GM23338 (cell line): ENCODE results near the gene ZSCAN4. TPM values are rescaled to one million over a fixed set of nuclear protein-coding genes. Genes with fewer than 3 reads are reported as not detected.

Experiments used
- ATAC-seq: fragments of 200-7000 bp; cut with Tn5 transposase; 3 replicates; pipeline ENCODE4 v1.9.1; 2020
- DNase-seq: peaks from one replicate; pipeline ENCODE4 v3.0.0-alpha.2; 2015; ENCODE audit warnings: low spot score
- H2AFZ ChIP-seq: fragments of 200-600 bp; sonication (generic); 2 replicates; pipeline ENCODE4 v1.8.0; 2016; ENCODE audit warnings: antibody characterized with exemption, mild to moderate bottlenecking, moderate library complexity
- H3F3A ChIP-seq: fragments of 200-600 bp; sonication (generic); replicated peaks from 2 replicates; pipeline ENCODE4 v1.8.0; 2017; ENCODE audit warnings: antibody characterized with exemption, mixed run types, low read depth
- H3K27ac ChIP-seq: fragments of 200-600 bp; sonication (generic); 2 replicates; pipeline ENCODE4 v1.6.1; 2016; ENCODE audit warnings: low read depth
- H3K27me3 ChIP-seq: fragments of 200-600 bp; sonication (generic); 2 replicates; pipeline ENCODE4 v1.8.0; 2016; ENCODE audit warnings: mild to moderate bottlenecking, mixed run types, moderate library complexity; ENCODE audit not compliant: insufficient read depth
- H3K36me3 ChIP-seq: fragments of 200-600 bp; sonication (generic); 2 replicates; pipeline ENCODE4 v1.8.0; 2016; ENCODE audit warnings: mild to moderate bottlenecking; ENCODE audit not compliant: insufficient read depth
- H3K4me1 ChIP-seq: fragments of 200-600 bp; sonication (generic); 2 replicates; pipeline ENCODE4 v1.8.0; 2016; ENCODE audit warnings: mild to moderate bottlenecking, moderate library complexity; ENCODE audit not compliant: insufficient read depth
- H3K4me2 ChIP-seq: fragments of 200-600 bp; sonication (generic); 2 replicates; pipeline ENCODE4 v1.7.1; 2017; ENCODE audit warnings: mixed run types
- H3K4me3 ChIP-seq: fragments of 200-600 bp; sonication (generic); 2 replicates; pipeline ENCODE4 v1.6.1; 2016; ENCODE audit warnings: mixed run types
- H3K79me2 ChIP-seq: fragments of 200-600 bp; sonication (generic); replicated peaks from 2 replicates; pipeline ENCODE4 v1.8.0; 2017; ENCODE audit warnings: mild to moderate bottlenecking; ENCODE audit not compliant: insufficient read depth
- H3K9me2 ChIP-seq: fragments of 200-600 bp; sonication (generic); 2 replicates; pipeline ENCODE4 v1.8.0; 2017; ENCODE audit not compliant: insufficient read depth
- H4K20me1 ChIP-seq: fragments of 200-600 bp; sonication (generic); replicated peaks from 2 replicates; pipeline ENCODE4 v1.8.0; 2017; ENCODE audit warnings: mild to moderate bottlenecking; ENCODE audit not compliant: insufficient read depth
- H3K27ac Mint-ChIP-seq: 2 replicates; pipeline ENCODE4 v1.8.0; 2020; ENCODE audit warnings: inconsistent platforms, mild to moderate bottlenecking, moderate library complexity, mixed read lengths
- H3K27me3 Mint-ChIP-seq: 3 replicates; pipeline ENCODE4 v1.8.0; 2022; ENCODE audit warnings: low read depth, mild to moderate bottlenecking, moderate library complexity, mixed read lengths, inconsistent platforms; ENCODE audit not compliant: insufficient read depth, poor library complexity
- H3K36me3 Mint-ChIP-seq: 3 replicates; pipeline ENCODE4 v1.8.0; 2021; ENCODE audit warnings: low read depth, mild to moderate bottlenecking, inconsistent platforms, moderate library complexity, mixed read lengths
- H3K4me1 Mint-ChIP-seq: 3 replicates; pipeline ENCODE4 v1.8.0; 2020; ENCODE audit warnings: mild to moderate bottlenecking, inconsistent platforms, mixed read lengths
- H3K4me3 Mint-ChIP-seq: 3 replicates; pipeline ENCODE4 v1.8.0; 2021; ENCODE audit warnings: moderate library complexity, mild to moderate bottlenecking, inconsistent platforms, mixed read lengths
- H3K9me3 Mint-ChIP-seq: 3 replicates; pipeline ENCODE4 v1.8.0; 2020; ENCODE audit warnings: moderate library complexity, mild to moderate bottlenecking, inconsistent platforms, mixed read lengths
- EZH2 ChIP-seq: fragments of 200-600 bp; sonication (generic); IDR thresholded peaks from one replicate; pipeline ENCODE4 v1.8.0; 2017; ENCODE audit warnings: antibody characterized with exemption, mild to moderate bottlenecking, low read depth; ENCODE audit not compliant: unreplicated experiment
- EZH2phosphoT487 ChIP-seq: fragments of 200-600 bp; sonication (generic); IDR thresholded peaks from one replicate; pipeline ENCODE4 v1.8.1; 2018; ENCODE audit warnings: antibody characterized with exemption; ENCODE audit not compliant: unreplicated experiment
- POLR2AphosphoS5 ChIP-seq: IDR thresholded peaks from 2 replicates; pipeline ENCODE4 v1.6.1; 2016; ENCODE audit warnings: antibody characterized with exemption, low read depth
- STAT1 ChIP-seq: IDR thresholded peaks from one replicate; pipeline ENCODE4 v1.6.1; 2016; ENCODE audit warnings: antibody characterized with exemption; ENCODE audit not compliant: unreplicated experiment
- ZNF114 ChIP-seq: fragments of 250-450 bp; sonication (Bioruptor Pico); IDR thresholded peaks from 2 replicates; pipeline ENCODE4 v1.5.0; 2020; ENCODE audit warnings: mild to moderate bottlenecking, moderate library complexity
- polyA plus RNA-seq: library from polyadenylated mRNA; unstranded; fragments of >200 nt; fragmentation: Nextera tagmentation; extraction: Ambion mirVana; gene quantifications from 2 replicates; pipeline ENCODE4 v1.2.1, GENCODE V29; 2016
- total RNA-seq: library from RNA; depleted of rRNA; stranded (reverse); fragments of >200 nt; shearing (Covaris generic); gene quantifications from 2 replicates; pipeline ENCODE4 v1.2.3, GENCODE V29; 2014
- TF ChIP-seq, protein P1 (sequence below): fragments of 250-450 bp; sonication (Bioruptor Pico); IDR thresholded peaks from 2 replicates; pipeline ENCODE4 v1.5.0; 2020; ENCODE audit warnings: mild to moderate bottlenecking, moderate library complexity

ZSCAN4 gene
- total and polyA plus RNA-seq, 2 experiments from 2014 or later, result not detected

DNA sequence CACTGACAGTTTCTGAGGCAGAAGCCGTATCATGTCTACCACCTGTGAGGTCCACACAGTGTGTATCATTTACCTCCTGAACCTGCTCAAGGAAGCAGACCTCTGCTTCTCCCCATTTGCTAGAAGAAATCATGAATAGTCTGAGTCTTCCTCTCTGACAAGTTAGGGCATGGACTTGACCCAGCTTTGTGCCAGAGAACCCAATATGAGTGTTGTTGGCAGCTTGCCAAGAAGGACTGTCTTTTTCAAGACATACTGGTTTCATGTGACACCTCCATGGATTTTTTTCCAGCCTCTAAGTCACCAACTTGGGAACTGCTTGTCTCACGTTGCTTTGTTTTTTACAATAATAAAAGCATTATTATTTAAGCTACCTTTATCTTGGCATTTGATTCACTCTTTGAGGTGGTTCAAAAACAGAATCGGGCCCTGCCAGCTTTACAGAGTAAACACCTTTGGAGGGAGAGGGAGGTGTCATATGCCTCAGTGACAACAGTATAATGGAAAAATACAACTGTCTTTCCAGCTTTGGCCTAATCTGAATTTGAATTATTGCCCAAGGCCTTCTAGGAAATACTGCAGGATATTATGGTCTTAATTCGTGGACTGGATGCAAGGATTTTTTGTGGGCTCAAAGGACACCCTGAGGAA, 26.2 kb upstream of the ZSCAN4 start:
- Mint-ChIP-seq H3K4me3 (no peak overlapping the region), H3K27me3 (no peaks in the 10 kb centered on the region), H3K36me3 (peaks cover 58% of the 10 kb centered on the region), H3K27ac (no peak overlapping the region), H3K4me1 (no peaks in the 10 kb centered on the region), H3K9me3 (peaks cover 8% of the 10 kb centered on the region)
- H3K79me2 ChIP-seq, result peaks cover 3% of the 10 kb centered on the region; the same call in 1 of the 2 replicates
- no peak for DNase-seq
- ATAC-seq, result no peak
- H3K27me3 ChIP-seq, result no peaks in the 10 kb centered on the region
- no peaks in the 10 kb centered on the region for H3K4me1 ChIP-seq
- H3K9me2 ChIP-seq, result peaks cover 4% of the 10 kb centered on the region; the same call in 1 of the 2 replicates
- H2AFZ ChIP-seq, result no peak overlapping the region
- H3K4me2 ChIP-seq, result no peak overlapping the region
- no peaks in the 10 kb centered on the region for H3F3A ChIP-seq
- 0 out of 2 replicates have a peak, but pooled peaks cover 5% of the 10 kb centered on the region for H4K20me1 ChIP-seq
- peaks cover 34% of the 10 kb centered on the region for H3K36me3 ChIP-seq
- no peak overlapping the region for H3K27ac ChIP-seq
- H3K4me3 ChIP-seq, result no peak overlapping the region
- TF ChIP-seq, protein P1, sequence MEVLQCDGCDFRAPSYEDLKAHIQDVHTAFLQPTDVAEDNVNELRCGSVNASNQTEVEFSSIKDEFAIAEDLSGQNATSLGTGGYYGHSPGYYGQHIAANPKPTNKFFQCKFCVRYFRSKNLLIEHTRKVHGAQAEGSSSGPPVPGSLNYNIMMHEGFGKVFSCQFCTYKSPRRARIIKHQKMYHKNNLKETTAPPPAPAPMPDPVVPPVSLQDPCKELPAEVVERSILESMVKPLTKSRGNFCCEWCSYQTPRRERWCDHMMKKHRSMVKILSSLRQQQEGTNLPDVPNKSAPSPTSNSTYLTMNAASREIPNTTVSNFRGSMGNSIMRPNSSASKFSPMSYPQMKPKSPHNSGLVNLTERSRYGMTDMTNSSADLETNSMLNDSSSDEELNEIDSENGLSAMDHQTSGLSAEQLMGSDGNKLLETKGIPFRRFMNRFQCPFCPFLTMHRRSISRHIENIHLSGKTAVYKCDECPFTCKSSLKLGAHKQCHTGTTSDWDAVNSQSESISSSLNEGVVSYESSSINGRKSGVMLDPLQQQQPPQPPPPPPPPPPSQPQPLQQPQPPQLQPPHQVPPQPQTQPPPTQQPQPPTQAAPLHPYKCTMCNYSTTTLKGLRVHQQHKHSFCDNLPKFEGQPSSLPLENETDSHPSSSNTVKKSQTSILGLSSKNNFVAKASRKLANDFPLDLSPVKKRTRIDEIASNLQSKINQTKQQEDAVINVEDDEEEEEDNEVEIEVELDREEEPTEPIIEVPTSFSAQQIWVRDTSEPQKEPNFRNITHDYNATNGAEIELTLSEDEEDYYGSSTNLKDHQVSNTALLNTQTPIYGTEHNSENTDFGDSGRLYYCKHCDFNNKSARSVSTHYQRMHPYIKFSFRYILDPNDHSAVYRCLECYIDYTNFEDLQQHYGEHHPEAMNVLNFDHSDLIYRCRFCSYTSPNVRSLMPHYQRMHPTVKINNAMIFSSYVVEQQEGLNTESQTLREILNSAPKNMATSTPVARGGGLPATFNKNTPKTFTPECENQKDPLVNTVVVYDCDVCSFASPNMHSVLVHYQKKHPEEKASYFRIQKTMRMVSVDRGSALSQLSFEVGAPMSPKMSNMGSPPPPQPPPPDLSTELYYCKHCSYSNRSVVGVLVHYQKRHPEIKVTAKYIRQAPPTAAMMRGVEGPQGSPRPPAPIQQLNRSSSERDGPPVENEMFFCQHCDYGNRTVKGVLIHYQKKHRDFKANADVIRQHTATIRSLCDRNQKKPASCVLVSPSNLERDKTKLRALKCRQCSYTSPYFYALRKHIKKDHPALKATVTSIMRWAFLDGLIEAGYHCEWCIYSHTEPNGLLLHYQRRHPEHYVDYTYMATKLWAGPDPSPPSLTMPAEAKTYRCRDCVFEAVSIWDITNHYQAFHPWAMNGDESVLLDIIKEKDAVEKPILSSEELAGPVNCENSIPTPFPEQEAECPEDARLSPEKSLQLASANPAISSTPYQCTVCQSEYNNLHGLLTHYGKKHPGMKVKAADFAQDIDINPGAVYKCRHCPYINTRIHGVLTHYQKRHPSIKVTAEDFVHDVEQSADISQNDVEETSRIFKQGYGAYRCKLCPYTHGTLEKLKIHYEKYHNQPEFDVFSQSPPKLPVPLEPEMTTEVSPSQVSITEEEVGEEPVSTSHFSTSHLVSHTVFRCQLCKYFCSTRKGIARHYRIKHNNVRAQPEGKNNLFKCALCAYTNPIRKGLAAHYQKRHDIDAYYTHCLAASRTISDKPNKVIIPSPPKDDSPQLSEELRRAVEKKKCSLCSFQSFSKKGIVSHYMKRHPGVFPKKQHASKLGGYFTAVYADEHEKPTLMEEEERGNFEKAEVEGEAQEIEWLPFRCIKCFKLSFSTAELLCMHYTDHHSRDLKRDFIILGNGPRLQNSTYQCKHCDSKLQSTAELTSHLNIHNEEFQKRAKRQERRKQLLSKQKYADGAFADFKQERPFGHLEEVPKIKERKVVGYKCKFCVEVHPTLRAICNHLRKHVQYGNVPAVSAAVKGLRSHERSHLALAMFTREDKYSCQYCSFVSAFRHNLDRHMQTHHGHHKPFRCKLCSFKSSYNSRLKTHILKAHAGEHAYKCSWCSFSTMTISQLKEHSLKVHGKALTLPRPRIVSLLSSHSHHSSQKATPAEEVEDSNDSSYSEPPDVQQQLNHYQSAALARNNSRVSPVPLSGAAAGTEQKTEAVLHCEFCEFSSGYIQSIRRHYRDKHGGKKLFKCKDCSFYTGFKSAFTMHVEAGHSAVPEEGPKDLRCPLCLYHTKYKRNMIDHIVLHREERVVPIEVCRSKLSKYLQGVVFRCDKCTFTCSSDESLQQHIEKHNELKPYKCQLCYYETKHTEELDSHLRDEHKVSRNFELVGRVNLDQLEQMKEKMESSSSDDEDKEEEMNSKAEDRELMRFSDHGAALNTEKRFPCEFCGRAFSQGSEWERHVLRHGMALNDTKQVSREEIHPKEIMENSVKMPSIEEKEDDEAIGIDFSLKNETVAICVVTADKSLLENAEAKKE (CRISPR knock-in tag), result no peak
- TF ChIP-seq STAT1 (no peak), EZH2phosphoT487 (no peak)

DNA sequence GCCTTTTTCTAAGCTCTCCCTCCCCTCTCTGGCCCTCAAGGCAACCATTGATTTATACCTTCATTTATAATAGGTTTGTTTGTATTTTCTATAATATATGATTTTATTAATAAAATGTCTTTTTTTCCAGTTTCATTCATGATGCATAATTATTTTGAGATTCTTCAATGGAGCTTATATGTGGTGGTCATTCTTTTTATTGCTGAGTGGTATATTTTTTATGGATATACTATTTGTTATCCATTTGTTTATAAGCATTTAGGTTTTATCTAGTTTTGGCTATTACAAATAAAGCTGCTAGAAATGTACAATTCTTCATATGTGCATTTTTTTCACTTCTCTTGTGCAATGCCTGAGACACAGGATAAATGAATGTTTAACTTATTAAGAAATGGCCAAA, 25.0 kb upstream of the ZSCAN4 start:
- H3K27ac Mint-ChIP-seq, result no peak overlapping the region
- H3K4me1 Mint-ChIP-seq, result no peaks in the 10 kb centered on the region
- H3K9me2 ChIP-seq, result no peaks in the 10 kb centered on the region
- no peak overlapping the region for H3K27ac ChIP-seq
- DNase-seq (no peak), ATAC-seq (no peak)
- no peaks in the 10 kb centered on the region for H4K20me1 ChIP-seq
- no peak overlapping the region for H3K4me3 Mint-ChIP-seq
- no peak overlapping the region for H3K4me3 ChIP-seq
- no peaks in the 10 kb centered on the region for H3K4me1 ChIP-seq
- no peaks in the 10 kb centered on the region for H3K79me2 ChIP-seq
- H3K4me2 ChIP-seq, result no peak overlapping the region
- H3K36me3 ChIP-seq, result peaks cover 28% of the 10 kb centered on the region
- no peaks in the 10 kb centered on the region for H3K27me3 Mint-ChIP-seq
- H3F3A ChIP-seq, result no peaks in the 10 kb centered on the region
- H2AFZ ChIP-seq, result no peak overlapping the region
- H3K9me3 Mint-ChIP-seq, result no peaks in the 10 kb centered on the region; the same call in 1 of the 3 replicates
- H3K27me3 ChIP-seq, result no peaks in the 10 kb centered on the region
- peaks cover 46% of the 10 kb centered on the region for H3K36me3 Mint-ChIP-seq
- TF ChIP-seq STAT1 (no peak), EZH2 (no peak), ZNF114 (CRISPR knock-in tag) (no peak), POLR2AphosphoS5 (no peak)
- TF ChIP-seq, protein P1 (CRISPR knock-in tag), result no peak
